Caco-2 (cell line): ENCODE data around the gene KIF1B. TPM values are rescaled to one million over a fixed set of nuclear protein-coding genes. Genes with fewer than 3 reads are reported as not detected.

Source experiments
- BruUV-seq: library from RNA; stranded (reverse); fragments of 400-500 nt; replicated peaks from 2 replicates; lab custom pipeline; 2021; lab: Mats Ljungman, UMichigan
- CTCF ChIA-PET: fragments of 300-600 bp; sonication (Branson Sonifier 250); formaldehyde crosslinking; loops from one replicate; lab custom pipeline; 2022; ENCODE audit warnings: antibody characterized with exemption; lab: Charles Lee
- POLR2A ChIA-PET: fragments of 300-600 bp; sonication (Branson Sonifier 250); formaldehyde crosslinking; loops from one replicate; lab custom pipeline; 2022; ENCODE audit warnings: antibody characterized with exemption; lab: Charles Lee
- DNase-seq, 2 experiments: peaks; one replicate each; pipeline versions ENCODE4 v3.0.0 to v3.0.0-alpha.2; 2020 to 2022
- H3K27me3 ChIP-seq: replicated peaks from 2 replicates; pipeline ENCODE4 v1.6.0; 2011; ENCODE audit warnings: low read length; ENCODE audit not compliant: control insufficient read depth, insufficient read depth
- H3K36me3 ChIP-seq: 2 replicates; pipeline ENCODE4 v1.5.1; 2011; ENCODE audit warnings: low read length; ENCODE audit not compliant: control insufficient read depth, insufficient read depth
- H3K4me1 ChIP-seq: fragments of 250-450 bp; sonication (Bioruptor Pico); 2 replicates; pipeline ENCODE4 v1.5.1; 2020; ENCODE audit warnings: mild to moderate bottlenecking
- H3K4me3 ChIP-seq: 2 replicates; pipeline ENCODE4 v1.5.1; 2011; ENCODE audit warnings: low read depth, mild to moderate bottlenecking, control low read depth, low read length
- H3K9me3 ChIP-seq: fragments of 250-450 bp; sonication (Bioruptor Pico); 2 replicates; pipeline ENCODE4 v1.5.1; 2020; ENCODE audit warnings: mild to moderate bottlenecking, moderate library complexity
- H3K27ac Mint-ChIP-seq: one replicate; pipeline ENCODE4 v1.8.0; 2022; ENCODE audit warnings: mixed read lengths; ENCODE audit not compliant: unreplicated experiment
- H3K27me3 Mint-ChIP-seq: one replicate; pipeline ENCODE4 v1.8.0; 2022; ENCODE audit warnings: mixed read lengths; ENCODE audit not compliant: insufficient read depth, unreplicated experiment
- H3K36me3 Mint-ChIP-seq: one replicate; pipeline ENCODE4 v1.8.0; 2022; ENCODE audit warnings: mild to moderate bottlenecking, mixed read lengths; ENCODE audit not compliant: insufficient read depth, unreplicated experiment
- H3K4me1 Mint-ChIP-seq: one replicate; pipeline ENCODE4 v1.8.0; 2022; ENCODE audit warnings: low read depth, mixed read lengths; ENCODE audit not compliant: unreplicated experiment
- H3K4me3 Mint-ChIP-seq: one replicate; pipeline ENCODE4 v1.8.0; 2022; ENCODE audit warnings: mild to moderate bottlenecking, moderate library complexity, mixed read lengths; ENCODE audit not compliant: unreplicated experiment
- H3K9me3 Mint-ChIP-seq: one replicate; pipeline ENCODE4 v1.8.0; 2022; ENCODE audit warnings: mixed read lengths; ENCODE audit not compliant: unreplicated experiment
- CTCF ChIP-seq, 2 experiments: fragments of 200-600 bp in 1 of 2; IDR thresholded peaks; 1 replicate in 1 of 2; 2 replicates in 1 of 2; pipeline versions ENCODE4 v1.5.1 to v1.8.0; 2011 to 2022; ENCODE audit warnings: antibody characterized with exemption in 1 of 2, control low read depth in 1 of 2, inconsistent platforms in 1 of 2, low read depth in 1 of 2, low read length in 1 of 2, mild to moderate bottlenecking in 1 of 2, moderate library complexity in 1 of 2; ENCODE audit not compliant: insufficient read depth in 1 of 2, severe bottlenecking in 1 of 2, unreplicated experiment in 1 of 2
- intact Hi-C: fragments of 100-400 bp; cut with micrococcal nuclease; formaldehyde crosslinking; loops from one replicate; pipeline ENCODE4 v1.10.0; 2022; ENCODE audit not compliant: unreplicated experiment
- total RNA-seq: library from RNA; stranded (reverse); gene quantifications from 2 replicates; pipeline ENCODE4 v1.2.3, GENCODE V29; 2022

The KIF1B gene
- total RNA-seq, 1 experiment from 2014 or later: 41.1 TPM

DNA sequence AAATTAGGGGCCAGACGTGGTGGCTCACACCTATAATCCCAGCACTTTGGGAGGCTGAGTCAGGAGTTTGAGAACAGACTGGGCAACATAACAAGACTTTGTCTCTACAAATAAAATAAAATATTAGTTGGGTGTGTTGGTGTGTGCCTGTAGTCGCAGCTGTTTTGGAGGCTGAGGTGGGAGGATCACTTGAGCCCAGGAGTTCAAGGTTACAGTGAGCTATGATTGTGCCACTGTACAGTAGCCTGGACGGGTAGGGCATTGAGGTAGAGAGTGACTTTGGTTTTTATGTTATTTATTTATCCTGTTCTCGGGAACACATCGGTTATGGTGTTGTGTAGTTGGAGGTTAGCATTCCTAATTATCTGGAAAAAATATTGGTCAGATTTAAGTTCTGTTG, 19.5 kb downstream of the KIF1B start:
- ChIA-PET CTCF (no interaction called here), POLR2A (no interaction called here)
- intact Hi-C loops: no loop called here
- no peak overlapping the region for H3K4me3 Mint-ChIP-seq
- peaks cover 7% of the 10 kb centered on the region for H3K4me1 Mint-ChIP-seq
- Histone ChIP-seq H3K27me3 (no peaks in the 10 kb centered on the region), H3K4me3 (no peak overlapping the region), H3K9me3 (no peaks in the 10 kb centered on the region), H3K4me1 (no peaks in the 10 kb centered on the region), H3K36me3 (no peaks in the 10 kb centered on the region)
- no peak for DNase-seq
- peaks cover 9% of the 10 kb centered on the region for H3K9me3 Mint-ChIP-seq
- no TSS peak for BruUV-seq
- H3K27me3 Mint-ChIP-seq: no peaks in the 10 kb centered on the region
- H3K36me3 Mint-ChIP-seq: peaks cover 6% of the 10 kb centered on the region
- no peak overlapping the region for H3K27ac Mint-ChIP-seq
- no peak for TF ChIP-seq CTCF (IDR thresholded peaks at IDR 0.05; ENCODE audit: insufficient read depth in 1 of 2, low read depth in 1 of 2, low read length in 1 of 2, severe bottlenecking in 1 of 2, unreplicated experiment in 1 of 2)

GRCh38 chr1:10232163-10232562, 21.8 kb downstream of the KIF1B start:
- CTCF ChIA-PET: no interaction called here
- TF ChIP-seq CTCF (IDR thresholded peaks at IDR 0.05; ENCODE audit: insufficient read depth in 1 of 2, low read depth in 1 of 2, low read length in 1 of 2, severe bottlenecking in 1 of 2, unreplicated experiment in 1 of 2): no peak
- Histone ChIP-seq H3K36me3 (no peaks in the 10 kb centered on the region), H3K4me1 (no peaks in the 10 kb centered on the region), H3K4me3 (no peak overlapping the region), H3K27me3 (no peaks in the 10 kb centered on the region), H3K9me3 (no peaks in the 10 kb centered on the region)
- H3K4me1 Mint-ChIP-seq: peaks cover 7% of the 10 kb centered on the region
- BruUV-seq: no TSS peak
- no peak overlapping the region for H3K4me3 Mint-ChIP-seq
- no peaks in the 10 kb centered on the region for H3K9me3 Mint-ChIP-seq
- H3K27ac Mint-ChIP-seq: no peak overlapping the region
- DNase-seq: no peak
- H3K27me3 Mint-ChIP-seq: no peaks in the 10 kb centered on the region
- intact Hi-C loops: no loop called here
- POLR2A ChIA-PET: no interaction called here
- H3K36me3 Mint-ChIP-seq: peaks cover 6% of the 10 kb centered on the region

- H3K4me3 Mint-ChIP-seq: no peak overlapping the region
- H3K9me3 Mint-ChIP-seq: no peaks in the 10 kb centered on the region
- no TSS peak for BruUV-seq
- Histone ChIP-seq H3K4me1 (no peaks in the 10 kb centered on the region), H3K27me3 (no peaks in the 10 kb centered on the region), H3K36me3 (no peaks in the 10 kb centered on the region), H3K4me3 (no peak overlapping the region), H3K9me3 (no peaks in the 10 kb centered on the region)
- POLR2A ChIA-PET: no interaction called here
- CTCF ChIA-PET: interaction anchor here (0.6 kb wide), 1 partner anchor 18 kb away, joined by 3 read pairs; no protein-coding TSS in a partner anchor
- no peak for DNase-seq
- no peaks in the 10 kb centered on the region for H3K4me1 Mint-ChIP-seq
- intact Hi-C loops: no loop called here
- no peak for TF ChIP-seq CTCF (IDR thresholded peaks at IDR 0.05; ENCODE audit: insufficient read depth in 1 of 2, low read depth in 1 of 2, low read length in 1 of 2, severe bottlenecking in 1 of 2, unreplicated experiment in 1 of 2)
- no peaks in the 10 kb centered on the region for H3K27me3 Mint-ChIP-seq
- H3K27ac Mint-ChIP-seq: no peak overlapping the region
- no peaks in the 10 kb centered on the region for H3K36me3 Mint-ChIP-seq
Observed at GRCh38 chr1:10236405-10237156, 26.2 kb downstream of the KIF1B start.
